Adipocyte (in vitro differentiated cells): Measurements from ENCODE around the gene MALSU1.

ENCODE experiments used
- DNase-seq: peaks from one replicate; pipeline ENCODE4 v3.0.0-alpha.2; 2015; ENCODE audit warnings: low read depth
- H3K27me3 ChIP-seq: replicated peaks from 2 replicates; pipeline ENCODE4 v1.7.0; 2013; ENCODE audit warnings: mild to moderate bottlenecking, low read length, moderate library complexity; ENCODE audit not compliant: control insufficient read depth, insufficient read depth
- H3K36me3 ChIP-seq: 2 replicates; pipeline ENCODE4 v1.7.0; 2013; ENCODE audit warnings: low read length, mild to moderate bottlenecking, moderate library complexity; ENCODE audit not compliant: control insufficient read depth, insufficient read depth, severe bottlenecking
- H3K4me1 ChIP-seq: 2 replicates; pipeline ENCODE4 v1.7.0; 2013; ENCODE audit warnings: mild to moderate bottlenecking, low read length, moderate library complexity; ENCODE audit not compliant: control insufficient read depth, insufficient read depth
- H3K4me3 ChIP-seq: 2 replicates; pipeline ENCODE4 v1.7.0; 2013; ENCODE audit warnings: mild to moderate bottlenecking, low read length, moderate library complexity
- H3K9ac ChIP-seq: 2 replicates; pipeline ENCODE4 v1.7.0; 2013; ENCODE audit warnings: mild to moderate bottlenecking, low read length, moderate library complexity
- H3K9me3 ChIP-seq: 2 replicates; pipeline ENCODE4 v1.7.0; 2013; ENCODE audit warnings: mild to moderate bottlenecking, low read length, moderate library complexity; ENCODE audit not compliant: control insufficient read depth

Gene MALSU1

GRCh38 chr7:23272275-23272674 is 26.9 kb upstream of the MALSU1 start:
- H3K9ac ChIP-seq = no peak overlapping the region
- DNase-seq = no peak
- peaks cover 73% of the 10 kb centered on the region for H3K36me3 ChIP-seq
- no peak overlapping the region for H3K4me3 ChIP-seq
- H3K9me3 ChIP-seq = no peaks in the 10 kb centered on the region
- H3K27me3 ChIP-seq = no peaks in the 10 kb centered on the region
- H3K4me1 ChIP-seq = no peaks in the 10 kb centered on the region

GRCh38 chr7:23273141-23273599 is 26.0 kb upstream of the MALSU1 start:
- Histone ChIP-seq H3K9me3 (no peaks in the 10 kb centered on the region), H3K4me3 (no peak overlapping the region), H3K36me3 (peaks cover 64% of the 10 kb centered on the region), H3K9ac (no peak overlapping the region), H3K27me3 (no peaks in the 10 kb centered on the region), H3K4me1 (no peaks in the 10 kb centered on the region)
- DNase-seq = peak; percentile 86

- no peaks in the 10 kb centered on the region for H3K27me3 ChIP-seq
- H3K4me3 ChIP-seq = no peak overlapping the region
- H3K36me3 ChIP-seq = peaks cover 40% of the 10 kb centered on the region
- no peaks in the 10 kb centered on the region for H3K9me3 ChIP-seq
- DNase-seq = no peak
- no peak overlapping the region for H3K9ac ChIP-seq
- H3K4me1 ChIP-seq = no peaks in the 10 kb centered on the region
These were observed 23.2 kb upstream of the MALSU1 start for GRCh38 chr7:23275912-23276311.

- Histone ChIP-seq H3K9ac (no peak overlapping the region), H3K4me1 (no peaks in the 10 kb centered on the region), H3K4me3 (no peak overlapping the region), H3K27me3 (no peaks in the 10 kb centered on the region), H3K36me3 (peaks cover 35% of the 10 kb centered on the region), H3K9me3 (no peaks in the 10 kb centered on the region)
- peak; percentile 16 for DNase-seq
These were observed 22.8 kb upstream of the MALSU1 start for GRCh38 chr7:23276376-23276775.

GRCh38 chr7:23276947-23277346 is 22.2 kb upstream of the MALSU1 start:
- Histone ChIP-seq H3K9me3 (no peaks in the 10 kb centered on the region), H3K4me1 (no peaks in the 10 kb centered on the region), H3K36me3 (peaks cover 32% of the 10 kb centered on the region), H3K4me3 (no peak overlapping the region), H3K27me3 (no peaks in the 10 kb centered on the region), H3K9ac (no peak overlapping the region)
- no peak for DNase-seq

- no peaks in the 10 kb centered on the region for H3K27me3 ChIP-seq
- H3K36me3 ChIP-seq = peaks cover 31% of the 10 kb centered on the region
- DNase-seq = peak; percentile 87
- no peaks in the 10 kb centered on the region for H3K9me3 ChIP-seq
- H3K9ac ChIP-seq = no peak overlapping the region
- no peaks in the 10 kb centered on the region for H3K4me1 ChIP-seq
- no peak overlapping the region for H3K4me3 ChIP-seq
These were observed 21.7 kb upstream of the MALSU1 start for GRCh38 chr7:23277359-23277989.

GRCh38 chr7:23279819-23280525 is 19.2 kb upstream of the MALSU1 start:
- Histone ChIP-seq H3K9me3 (no peaks in the 10 kb centered on the region), H3K9ac (no peak overlapping the region), H3K27me3 (no peaks in the 10 kb centered on the region), H3K4me1 (no peaks in the 10 kb centered on the region), H3K4me3 (no peak overlapping the region), H3K36me3 (peaks cover 13% of the 10 kb centered on the region)
- DNase-seq = no peak

GRCh38 chr7:23283086-23283485 is 16.1 kb upstream of the MALSU1 start:
- DNase-seq = no peak
- no peak overlapping the region for H3K9ac ChIP-seq
- H3K36me3 ChIP-seq = no peaks in the 10 kb centered on the region
- no peaks in the 10 kb centered on the region for H3K9me3 ChIP-seq
- no peaks in the 10 kb centered on the region for H3K27me3 ChIP-seq
- H3K4me1 ChIP-seq = no peaks in the 10 kb centered on the region
- no peak overlapping the region for H3K4me3 ChIP-seq

GRCh38 chr7:23284871-23285270 is 14.3 kb upstream of the MALSU1 start:
- Histone ChIP-seq H3K27me3 (no peaks in the 10 kb centered on the region), H3K9ac (no peak overlapping the region), H3K4me1 (no peaks in the 10 kb centered on the region), H3K4me3 (no peak overlapping the region), H3K9me3 (no peaks in the 10 kb centered on the region), H3K36me3 (no peaks in the 10 kb centered on the region)
- no peak for DNase-seq

GRCh38 chr7:23285657-23286646 is 13.2 kb upstream of the MALSU1 start:
- DNase-seq = no peak
- H3K9me3 ChIP-seq = no peaks in the 10 kb centered on the region

GRCh38 chr7:23287612-23288011 is 11.5 kb upstream of the MALSU1 start:
- Histone ChIP-seq H3K9ac (no peak overlapping the region), H3K27me3 (no peaks in the 10 kb centered on the region), H3K4me3 (no peak overlapping the region), H3K4me1 (no peaks in the 10 kb centered on the region), H3K36me3 (no peaks in the 10 kb centered on the region), H3K9me3 (no peaks in the 10 kb centered on the region)
- DNase-seq = no peak

More at GRCh38 chr7:23285657-23286646, 13.2 kb upstream of the MALSU1 start:
- Histone ChIP-seq H3K36me3 (no peaks in the 10 kb centered on the region), H3K4me1 (no peaks in the 10 kb centered on the region), H3K27me3 (no peaks in the 10 kb centered on the region), H3K4me3 (no peak overlapping the region), H3K9ac (no peak overlapping the region)
